H9 (cell line): ENCODE measurements around the gene LEFTY2. TPM values are rescaled to one million over a fixed set of nuclear protein-coding genes. Genes with fewer than 3 reads are reported as not detected.

Source experiments
- DNase-seq: peaks from one replicate; pipeline ENCODE4 v3.0.0-alpha.2; 2017
- H2AFZ ChIP-seq: one replicate; pipeline ENCODE4 v1.6.1; 2013; ENCODE audit warnings: mild to moderate bottlenecking, low read length, control low read depth, moderate library complexity
- H2AK5ac ChIP-seq: 2 replicates; pipeline ENCODE4 v1.6.1; 2013; ENCODE audit warnings: low read length, control low read depth, mixed read lengths; ENCODE audit not compliant: insufficient read length
- H2BK120ac ChIP-seq: one replicate; pipeline ENCODE4 v1.6.1; 2013; ENCODE audit warnings: low read depth, mild to moderate bottlenecking, low read length, control low read depth, inconsistent platforms; ENCODE audit not compliant: poor library complexity, severe bottlenecking
- H2BK12ac ChIP-seq: 2 replicates; pipeline ENCODE4 v1.6.1; 2013; ENCODE audit warnings: low read length, control low read depth, mixed read lengths, low read depth; ENCODE audit not compliant: insufficient read length
- H2BK15ac ChIP-seq: 2 replicates; pipeline ENCODE4 v1.6.1; 2013; ENCODE audit warnings: low read depth, low read length, control low read depth
- H2BK20ac ChIP-seq: one replicate; pipeline ENCODE4 v1.6.1; 2013; ENCODE audit warnings: low read depth, mild to moderate bottlenecking, low read length, control low read depth, inconsistent platforms; ENCODE audit not compliant: poor library complexity, severe bottlenecking
- H2BK5ac ChIP-seq: 2 replicates; pipeline ENCODE4 v1.6.1; 2013; ENCODE audit warnings: low read length, control low read depth, mixed read lengths; ENCODE audit not compliant: insufficient read length
- H3K14ac ChIP-seq: 2 replicates; pipeline ENCODE4 v1.6.1; 2013; ENCODE audit warnings: low read length, control low read depth; ENCODE audit not compliant: insufficient read depth
- H3K18ac ChIP-seq: 2 replicates; pipeline ENCODE4 v1.6.1; 2013; ENCODE audit warnings: low read depth, mild to moderate bottlenecking, mixed read lengths, low read length, control low read depth; ENCODE audit not compliant: insufficient read length
- H3K23ac ChIP-seq: 2 replicates; pipeline ENCODE4 v1.6.1; 2013; ENCODE audit warnings: low read length, control low read depth, mixed read lengths, low read depth; ENCODE audit not compliant: insufficient read length
- H3K23me2 ChIP-seq: 2 replicates; pipeline ENCODE4 v1.6.1; 2013; ENCODE audit warnings: low read depth, mild to moderate bottlenecking, mixed read lengths, low read length, control low read depth; ENCODE audit not compliant: insufficient read length, poor library complexity, severe bottlenecking
- H3K27ac ChIP-seq: 2 replicates; pipeline ENCODE4 v1.5.1; 2013; ENCODE audit warnings: low read length, control low read depth, mixed read lengths, low read depth; ENCODE audit not compliant: insufficient read length
- H3K27me3 ChIP-seq: 2 replicates; pipeline ENCODE4 v1.6.1; 2013; ENCODE audit warnings: low read length, control low read depth, inconsistent platforms; ENCODE audit not compliant: insufficient read depth
- H3K4ac ChIP-seq: 2 replicates; pipeline ENCODE4 v1.6.1; 2013; ENCODE audit warnings: low read depth, mild to moderate bottlenecking, control low read depth, inconsistent platforms, low read length, moderate library complexity
- H3K4me1 ChIP-seq: 2 replicates; pipeline ENCODE4 v1.6.1; 2013; ENCODE audit warnings: low read length, control low read depth, inconsistent platforms; ENCODE audit not compliant: insufficient read depth
- H3K4me2 ChIP-seq: 2 replicates; pipeline ENCODE4 v1.6.1; 2013; ENCODE audit warnings: low read length, control low read depth, mixed read lengths; ENCODE audit not compliant: insufficient read length, insufficient read depth
- H3K56ac ChIP-seq: 2 replicates; pipeline ENCODE4 v1.6.1; 2013; ENCODE audit warnings: low read depth, mild to moderate bottlenecking, mixed read lengths, low read length, control low read depth; ENCODE audit not compliant: insufficient read length
- H3K79me1 ChIP-seq: 2 replicates; pipeline ENCODE4 v1.6.1; 2013; ENCODE audit warnings: low read depth, mild to moderate bottlenecking, moderate library complexity, low read length, control low read depth, inconsistent platforms; ENCODE audit not compliant: insufficient read depth, poor library complexity, severe bottlenecking
- H3K79me2 ChIP-seq: 2 replicates; pipeline ENCODE4 v1.6.1; 2013; ENCODE audit warnings: low read length, control low read depth, inconsistent platforms; ENCODE audit not compliant: insufficient read depth
- H3K9ac ChIP-seq: 2 replicates; pipeline ENCODE4 v1.6.1; 2013; ENCODE audit warnings: low read length, control low read depth, mixed read lengths; ENCODE audit not compliant: insufficient read length; ENCODE audit errors: extremely low read depth
- H3K9me3 ChIP-seq: one replicate; pipeline ENCODE4 v1.6.1; 2013; ENCODE audit warnings: low read depth, low read length, inconsistent platforms; ENCODE audit not compliant: control insufficient read depth
- H3T11ph ChIP-seq: one replicate; pipeline ENCODE4 v1.6.1; 2013; ENCODE audit warnings: mild to moderate bottlenecking, low read length, control low read depth, inconsistent platforms
- H4K20me1 ChIP-seq: one replicate; pipeline ENCODE4 v1.6.1; 2013; ENCODE audit not compliant: control insufficient read depth, insufficient read length, insufficient read depth
- H4K5ac ChIP-seq: 2 replicates; pipeline ENCODE4 v1.6.1; 2013; ENCODE audit warnings: low read depth, mild to moderate bottlenecking, mixed read lengths, low read length, control low read depth; ENCODE audit not compliant: insufficient read length
- H4K8ac ChIP-seq: replicated peaks from 2 replicates; pipeline ENCODE4 v1.6.1; 2013; ENCODE audit warnings: low read length, control low read depth, mixed read lengths, low read depth; ENCODE audit not compliant: insufficient read length
- H4K91ac ChIP-seq: 2 replicates; pipeline ENCODE4 v1.6.1; 2013; ENCODE audit warnings: low read depth, mild to moderate bottlenecking, moderate library complexity, mixed read lengths, low read length, control low read depth; ENCODE audit not compliant: insufficient read length
- H3K27ac Mint-ChIP-seq, 3 experiments: 2 replicates in 2 of 3; 3 replicates in 1 of 3; pipeline ENCODE4 v1.8.0; 2020 to 2021; ENCODE audit warnings: mixed read lengths in 3 of 3, mild to moderate bottlenecking in 1 of 3, moderate library complexity in 1 of 3
- H3K27me3 Mint-ChIP-seq: 2 replicates; pipeline ENCODE4 v1.8.0; 2021; ENCODE audit warnings: low read depth, mild to moderate bottlenecking, moderate library complexity, mixed read lengths
- H3K36me3 Mint-ChIP-seq, 3 experiments: 2 replicates in 2 of 3; 3 replicates in 1 of 3; pipeline ENCODE4 v1.8.0; 2020 to 2021; ENCODE audit warnings: low read depth in 3 of 3, mixed read lengths in 3 of 3; ENCODE audit not compliant: insufficient read depth in 1 of 3
- H3K4me1 Mint-ChIP-seq, 2 experiments: 2 replicates each; pipeline ENCODE4 v1.8.0; 2020; ENCODE audit warnings: mixed read lengths in 2 of 2
- H3K4me3 Mint-ChIP-seq, 2 experiments: 2 replicates in 1 of 2; 3 replicates in 1 of 2; pipeline ENCODE4 v1.8.0; 2020 to 2021; ENCODE audit warnings: mild to moderate bottlenecking in 2 of 2, mixed read lengths in 2 of 2, moderate library complexity in 1 of 2
- H3K9me3 Mint-ChIP-seq, 2 experiments: 2 replicates in 1 of 2; 3 replicates in 1 of 2; pipeline ENCODE4 v1.8.0; 2020; ENCODE audit warnings: mild to moderate bottlenecking in 2 of 2, mixed read lengths in 2 of 2, moderate library complexity in 1 of 2
- WGBS: extraction: QIAGEN DNeasy Blood & Tissue Kit; methylation state at CpG from one replicate; pipeline ENCODE4 v1.1.7; 2013; ENCODE audit warnings: missing lambda C conversion rate, low lambda C conversion rate, mixed read lengths; ENCODE audit not compliant: insufficient read length; ENCODE audit errors: extremely low coverage; 5-methylcytosine and 5-hydroxymethylcytosine counted together
- total RNA-seq: library from RNA; stranded (reverse); gene quantifications from 2 replicates; pipeline ENCODE4 v1.2.1, GENCODE V29; 2021
- TF ChIP-seq, protein P1 (sequence below): fragments of 200-600 bp; sonication (generic); conservative IDR thresholded peaks from 3 replicates; pipeline ENCODE4 v1.8.0; 2021; ENCODE audit warnings: antibody characterized with exemption, mild to moderate bottlenecking

LEFTY2 gene
- total RNA-seq, 1 experiment from 2014 or later, result 16.3 TPM

DNA sequence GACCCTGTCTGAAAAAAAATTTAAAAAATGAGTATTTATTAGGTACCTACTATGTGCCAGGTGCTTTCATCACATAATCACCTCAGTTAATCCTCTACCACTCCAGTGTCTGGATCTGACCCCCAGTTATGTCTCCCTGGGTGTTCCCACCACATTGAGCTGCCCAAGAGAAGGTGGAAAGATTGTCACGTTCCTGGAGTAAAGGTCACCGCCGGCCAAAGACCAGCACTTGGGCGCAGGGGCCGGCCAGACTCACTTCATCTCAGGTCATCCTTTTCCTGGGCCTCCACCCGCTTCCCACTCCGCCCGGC is 17.7 kb downstream of the LEFTY2 start:
- H3K27me3 ChIP-seq, result no peaks in the 10 kb centered on the region
- H3K79me2 ChIP-seq, result peaks cover 5% of the 10 kb centered on the region; the same call in 1 of the 2 replicates
- no peak for DNase-seq
- no peak overlapping the region for H3T11ph ChIP-seq
- no peak overlapping the region for H2AFZ ChIP-seq
- H4K20me1 ChIP-seq, result peaks cover 3% of the 10 kb centered on the region
- Mint-ChIP-seq H3K4me3 (peak overlapping the region; percentile 96 to 98), H3K9me3 (no peaks in the 10 kb centered on the region), H3K36me3 (peaks cover 42 to 49% (median 44%) of the 10 kb centered on the region in 3 experiments; a peak in 6 of 7 replicates), H3K27ac (peak overlapping the region; percentile 93 to 98 (median 94); a peak in 5 of 7 replicates), H3K4me1 (peaks cover 12 to 19% of the 10 kb centered on the region in 2 experiments), H3K27me3 (no peaks in the 10 kb centered on the region)
- no peak overlapping the region for H2BK20ac ChIP-seq
- no peaks in the 10 kb centered on the region for H3K4me1 ChIP-seq
- no peaks in the 10 kb centered on the region for H3K9me3 ChIP-seq
- no peak overlapping the region for H4K5ac ChIP-seq
- no peak overlapping the region for H2BK120ac ChIP-seq
- no peak overlapping the region for H3K23ac ChIP-seq
- H3K23me2 ChIP-seq, result peaks cover 4% of the 10 kb centered on the region
- TF ChIP-seq, protein P1, sequence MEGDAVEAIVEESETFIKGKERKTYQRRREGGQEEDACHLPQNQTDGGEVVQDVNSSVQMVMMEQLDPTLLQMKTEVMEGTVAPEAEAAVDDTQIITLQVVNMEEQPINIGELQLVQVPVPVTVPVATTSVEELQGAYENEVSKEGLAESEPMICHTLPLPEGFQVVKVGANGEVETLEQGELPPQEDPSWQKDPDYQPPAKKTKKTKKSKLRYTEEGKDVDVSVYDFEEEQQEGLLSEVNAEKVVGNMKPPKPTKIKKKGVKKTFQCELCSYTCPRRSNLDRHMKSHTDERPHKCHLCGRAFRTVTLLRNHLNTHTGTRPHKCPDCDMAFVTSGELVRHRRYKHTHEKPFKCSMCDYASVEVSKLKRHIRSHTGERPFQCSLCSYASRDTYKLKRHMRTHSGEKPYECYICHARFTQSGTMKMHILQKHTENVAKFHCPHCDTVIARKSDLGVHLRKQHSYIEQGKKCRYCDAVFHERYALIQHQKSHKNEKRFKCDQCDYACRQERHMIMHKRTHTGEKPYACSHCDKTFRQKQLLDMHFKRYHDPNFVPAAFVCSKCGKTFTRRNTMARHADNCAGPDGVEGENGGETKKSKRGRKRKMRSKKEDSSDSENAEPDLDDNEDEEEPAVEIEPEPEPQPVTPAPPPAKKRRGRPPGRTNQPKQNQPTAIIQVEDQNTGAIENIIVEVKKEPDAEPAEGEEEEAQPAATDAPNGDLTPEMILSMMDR, result no peak
- peak overlapping the region; percentile 79 for H3K4me2 ChIP-seq
- no peak overlapping the region for H4K91ac ChIP-seq
- no peak overlapping the region for H3K27ac ChIP-seq
- H3K79me1 ChIP-seq, result no peaks in the 10 kb centered on the region
- no peak overlapping the region for H2AK5ac ChIP-seq
- H2BK5ac ChIP-seq, result no peak overlapping the region
- no CpG with 5 or more reads among the region's 8 CpGs for WGBS
- peak overlapping the region; percentile 81 for H3K14ac ChIP-seq
- H4K8ac ChIP-seq, result no peak overlapping the region
- H3K9ac ChIP-seq, result peak overlapping the region; percentile 80
- no peak overlapping the region for H3K4ac ChIP-seq
- no peak overlapping the region for H3K18ac ChIP-seq
- H3K56ac ChIP-seq, result no peak overlapping the region
- no peak overlapping the region for H2BK15ac ChIP-seq
- no peak overlapping the region for H2BK12ac ChIP-seq
